Mucosa of descending colon (tissue), 3 donors: ENCODE results near the gene DIAPH2. TPM values are rescaled to one million over a fixed set of nuclear protein-coding genes. Genes with fewer than 3 reads are reported as not detected.

Source experiments
- ATAC-seq: fragments of 200-7000 bp; cut with Tn5 transposase; one replicate; pipeline ENCODE4 v1.9.1; 2020; ENCODE audit warnings: mild to moderate bottlenecking, moderate library complexity
- DNase-seq, 3 donors: peaks; one replicate each; pipeline ENCODE4 v3.0.0-alpha.2; 2020
- H3K36me3 ChIP-seq: fragments of 200-600 bp; one replicate; pipeline ENCODE4 v1.8.0; 2021; ENCODE audit warnings: low read depth, mild to moderate bottlenecking
- H3K4me1 ChIP-seq: fragments of 200-600 bp; one replicate; pipeline ENCODE4 v1.8.0; 2021; ENCODE audit warnings: low read depth, mild to moderate bottlenecking
- H3K4me3 ChIP-seq: fragments of 200-600 bp; one replicate; pipeline ENCODE4 v1.8.0; 2021; ENCODE audit warnings: mild to moderate bottlenecking
- H3K9me3 ChIP-seq: fragments of 200-600 bp; one replicate; pipeline ENCODE4 v1.8.0; 2021; ENCODE audit warnings: mild to moderate bottlenecking
- CTCF ChIP-seq: fragments of 200-600 bp; IDR thresholded peaks from one replicate; pipeline ENCODE4 v1.8.0; 2022; ENCODE audit warnings: antibody characterized with exemption, mild to moderate bottlenecking
- intact Hi-C, 2 donors: fragments of 100-400 bp; cut with DNase I in 1 of 2; cut with micrococcal nuclease in 1 of 2; formaldehyde crosslinking; loops; one replicate each; pipeline versions ENCODE4 v1.11.0 to v1.11.1; 2022; cut with DNase I, micrococcal nuclease
- total RNA-seq, 3 donors: library from RNA; stranded (reverse); fragmentation: NEBNext Ultra II Directional in 2 of 3; extraction: Animal tissue kit (Norgen Biotek cat#: 25700) in 2 of 3; gene quantifications; one replicate each; pipeline versions ENCODE4 v1.2.1 to v1.2.4, GENCODE V29; 2021 to 2023
- donor health status: DM: no; HTN: no; CAD: no; lungs with moderate emphysema.
- donor health status: DM: no; HTN: no; CAD: no.
- donor health status: DM: no; HTN: yes; CAD: no.

The DIAPH2 gene
- total RNA-seq, 3 donors from 2014 or later, result 26.7 to 40.2 (median 29.6) TPM

GRCh38 chrX:96761566-96761965 lies 76.9 kb downstream of the DIAPH2 start:
- Histone ChIP-seq H3K9me3 (no peaks in the 10 kb centered on the region), H3K4me3 (no peak overlapping the region), H3K36me3 (no peaks in the 10 kb centered on the region), H3K4me1 (no peaks in the 10 kb centered on the region)
- intact Hi-C loops, result no loop called here
- DNase-seq (no peak), ATAC-seq (no peak)
- TF ChIP-seq CTCF, result no peak

GRCh38 chrX:96763608-96764007 lies 79.0 kb downstream of the DIAPH2 start:
- H3K4me3 ChIP-seq, result no peak overlapping the region
- H3K36me3 ChIP-seq, result no peaks in the 10 kb centered on the region
- no peak for TF ChIP-seq CTCF
- H3K4me1 ChIP-seq, result no peaks in the 10 kb centered on the region
- H3K9me3 ChIP-seq, result no peaks in the 10 kb centered on the region
- DNase-seq, result peak in 1 of 3 donors; percentile 7
- ATAC-seq, result peak; percentile 75
- intact Hi-C loops, result no loop called here

GRCh38 chrX:96764864-96765263 lies 80.2 kb downstream of the DIAPH2 start:
- H3K9me3 ChIP-seq, result no peaks in the 10 kb centered on the region
- no peaks in the 10 kb centered on the region for H3K36me3 ChIP-seq
- TF ChIP-seq CTCF, result no peak
- ATAC-seq, result no peak
- H3K4me1 ChIP-seq, result no peaks in the 10 kb centered on the region
- H3K4me3 ChIP-seq, result no peak overlapping the region
- DNase-seq, result no peak
- intact Hi-C loops, result no loop called here

GRCh38 chrX:96770315-96770714 lies 85.7 kb downstream of the DIAPH2 start:
- H3K4me1 ChIP-seq, result no peaks in the 10 kb centered on the region
- no peak for TF ChIP-seq CTCF
- DNase-seq (no peak), ATAC-seq (no peak)
- no peak overlapping the region for H3K4me3 ChIP-seq
- intact Hi-C loops, result no loop called here
- H3K9me3 ChIP-seq, result no peaks in the 10 kb centered on the region
- no peaks in the 10 kb centered on the region for H3K36me3 ChIP-seq

- no peak overlapping the region for H3K4me3 ChIP-seq
- H3K9me3 ChIP-seq, result no peaks in the 10 kb centered on the region
- H3K4me1 ChIP-seq, result no peaks in the 10 kb centered on the region
- peak; percentile 27 for ATAC-seq
- intact Hi-C loops, result no loop called here
- DNase-seq, result no peak
- H3K36me3 ChIP-seq, result no peaks in the 10 kb centered on the region
- no peak for TF ChIP-seq CTCF
Observed at GRCh38 chrX:96771486-96771885, 86.8 kb downstream of the DIAPH2 start.

GRCh38 chrX:96774116-96774515 lies 89.5 kb downstream of the DIAPH2 start:
- Histone ChIP-seq H3K4me1 (no peaks in the 10 kb centered on the region), H3K9me3 (no peaks in the 10 kb centered on the region), H3K36me3 (no peaks in the 10 kb centered on the region), H3K4me3 (no peak overlapping the region)
- DNase-seq, result no peak
- TF ChIP-seq CTCF, result no peak
- intact Hi-C loops, result no loop called here
- ATAC-seq, result no peak
